ENCODE results near the gene SEL1L3.

The SEL1L3 gene

DNA sequence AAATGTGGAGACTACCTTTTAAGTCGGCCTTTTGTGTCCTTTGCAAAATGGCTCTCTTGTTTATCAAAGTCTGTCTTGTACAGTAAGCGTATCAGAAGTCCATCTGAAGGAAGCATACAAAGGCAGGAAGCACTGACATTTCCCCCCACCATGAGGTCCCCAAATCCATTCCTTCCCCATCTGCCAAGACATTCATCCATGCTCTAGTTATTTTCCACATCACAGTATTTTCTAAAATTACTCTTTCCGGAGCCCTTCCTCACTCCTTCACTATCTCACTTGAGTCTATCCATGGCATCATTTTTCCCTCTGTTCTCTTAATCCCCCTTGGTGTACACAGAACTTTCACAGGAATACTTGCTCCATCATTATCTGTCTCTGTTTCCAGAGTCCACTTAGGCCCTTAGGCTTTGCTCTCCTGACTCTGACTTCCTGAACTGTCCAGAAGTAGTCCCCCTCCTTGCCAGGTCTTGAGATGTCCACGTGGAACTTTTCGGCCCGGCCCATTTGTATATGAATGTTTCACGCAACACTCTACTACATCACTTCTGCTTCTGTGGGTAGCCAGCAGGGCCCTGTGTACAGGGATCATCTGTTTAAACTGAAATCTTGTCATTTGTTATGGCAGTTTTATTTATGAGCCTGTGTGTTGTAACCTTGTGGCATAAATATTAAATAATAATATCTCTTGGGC lies 2.1 kb downstream of the SEL1L3 start (continued):
- no peak for TF ChIP-seq ZBTB11 (tag by site-specific recombination; conservative IDR thresholded peaks at IDR 0.05; ENCODE audit: low read depth)

DNA sequence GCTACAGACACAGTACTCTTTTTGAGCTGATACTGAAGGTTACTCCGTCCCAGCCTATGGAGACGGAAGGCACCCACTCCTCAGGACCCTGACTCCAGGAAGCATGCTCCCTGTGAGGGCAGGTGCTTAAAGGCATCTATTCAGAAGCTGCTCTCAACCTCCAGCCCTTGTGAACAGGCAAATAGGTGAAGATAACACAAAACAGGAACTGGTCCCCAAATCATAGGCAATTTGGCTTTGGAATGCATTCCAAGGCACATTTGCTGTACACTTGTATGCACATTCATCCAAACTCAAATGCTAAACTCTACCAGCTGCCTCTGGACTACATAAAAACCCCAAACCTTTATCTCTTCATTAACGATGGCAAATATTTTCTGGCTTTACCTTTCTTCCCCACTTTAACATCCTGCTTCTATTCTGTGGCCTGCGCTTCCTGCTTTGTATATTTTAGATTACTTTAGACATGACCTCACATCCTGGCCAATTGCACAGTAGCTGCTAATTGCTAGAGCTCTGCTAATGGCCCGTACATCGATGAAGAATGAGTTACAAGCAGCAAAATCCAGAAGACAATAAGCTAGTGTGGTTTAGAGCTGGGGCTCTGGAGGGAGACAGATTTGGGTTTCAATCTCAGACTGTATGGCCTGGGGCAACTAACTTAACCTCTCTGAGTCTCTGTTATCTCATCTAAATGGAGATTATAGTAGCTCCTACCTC lies 3.2 kb downstream of the SEL1L3 start:
- TF ChIP-seq MEIS1 (CRISPR knock-in tag; IDR thresholded peaks at IDR 0.05; ENCODE audit: borderline replicate concordance) (no peak), ZNF629 (tag by site-specific recombination; IDR thresholded peaks at IDR 0.05) (peak; percentile 66), ZBTB17 (tag by site-specific recombination; IDR thresholded peaks at IDR 0.05) (0 out of 2 replicates have a peak, but pooled peaks have one; percentile 18), ZNF664 (tag by site-specific recombination; IDR thresholded peaks at IDR 0.05) (peak; percentile 91), OSR2 (tag by site-specific recombination; IDR thresholded peaks at IDR 0.05) (peak; percentile 64), GFI1B (tag by site-specific recombination; IDR thresholded peaks at IDR 0.05) (0 out of 2 replicates have a peak, but pooled peaks have one; percentile 16)
- ChIA-PET POLR2A (interaction anchor here (1.6 kb wide), 1 partner anchor 55 kb away, joined by 5 read pairs; the partner anchor contains the start of gene SMIM20), CTCF (no interaction called here)
- no peaks in the 10 kb centered on the region for H3K9me3 ChIP-seq (ENCODE audit: control insufficient read depth, insufficient read depth, low read depth, low read length)
- H3K27ac ChIP-seq (ENCODE audit: extremely low read depth, low read depth, low read length) = no peak overlapping the region
- no peaks in the 10 kb centered on the region for H3K4me1 ChIP-seq (ENCODE audit: control insufficient read depth, insufficient read depth, low read length)
- no peaks in the 10 kb centered on the region for H3K36me3 ChIP-seq (ENCODE audit: control insufficient read depth in 2 of 2, insufficient read depth in 1 of 2, low read length in 2 of 2)
- H3K4me3 ChIP-seq (ENCODE audit: low read depth, low read length) = no peak overlapping the region

DNA sequence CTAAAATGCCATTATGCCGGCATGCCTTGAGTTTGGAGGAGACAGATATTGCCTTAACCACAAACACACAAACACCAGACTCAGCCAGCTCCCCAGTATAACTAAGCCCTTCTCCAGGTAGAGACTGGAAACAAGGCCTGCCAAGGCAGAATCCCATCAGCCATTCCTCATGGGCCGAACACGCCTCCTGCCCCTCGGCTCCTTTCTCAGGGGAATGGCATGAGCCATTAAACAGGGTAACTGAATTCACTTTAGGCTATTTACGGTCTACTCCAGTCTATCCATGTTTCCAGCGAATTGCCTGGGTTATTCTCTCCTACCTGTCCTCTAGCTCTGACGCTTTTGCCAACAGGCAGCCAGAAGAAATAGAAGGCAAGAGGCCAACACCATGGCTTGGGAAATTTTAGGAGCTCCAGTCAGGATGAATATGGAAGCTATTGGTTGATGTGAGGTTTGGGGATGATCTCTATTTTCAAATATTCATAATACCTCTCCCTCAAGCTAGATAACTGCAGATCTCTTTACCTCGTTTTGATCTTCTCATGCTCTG lies 4.9 kb downstream of the SEL1L3 start:
- Histone ChIP-seq H3K27ac (ENCODE audit: extremely low read depth, low read depth, low read length) (no peak overlapping the region), H3K4me1 (ENCODE audit: control insufficient read depth, insufficient read depth, low read length) (no peaks in the 10 kb centered on the region), H3K9me3 (ENCODE audit: control insufficient read depth, insufficient read depth, low read depth, low read length) (no peaks in the 10 kb centered on the region), H3K4me3 (ENCODE audit: low read depth, low read length) (no peak overlapping the region), H3K36me3 (ENCODE audit: control insufficient read depth in 2 of 2, insufficient read depth in 1 of 2, low read length in 2 of 2) (no peaks in the 10 kb centered on the region)
- TF ChIP-seq ZNF670 (tag by site-specific recombination; IDR thresholded peaks at IDR 0.05; ENCODE audit: low read depth) (no peak), ZNF354C (tag by site-specific recombination; IDR thresholded peaks at IDR 0.05; ENCODE audit: borderline replicate concordance, low read depth) (no peak), ZNF266 (tag by site-specific recombination; IDR thresholded peaks at IDR 0.05; ENCODE audit: low read depth) (no peak), SP2 (tag by site-specific recombination; IDR thresholded peaks at IDR 0.05) (no peak), ZNF223 (tag by site-specific recombination; IDR thresholded peaks at IDR 0.05) (no peak), ZNF830 (tag by site-specific recombination; IDR thresholded peaks at IDR 0.05; ENCODE audit: low read depth) (no peak), ZNF48 (tag by site-specific recombination; IDR thresholded peaks at IDR 0.05) (no peak)
- TF ChIP-seq, protein P1, sequence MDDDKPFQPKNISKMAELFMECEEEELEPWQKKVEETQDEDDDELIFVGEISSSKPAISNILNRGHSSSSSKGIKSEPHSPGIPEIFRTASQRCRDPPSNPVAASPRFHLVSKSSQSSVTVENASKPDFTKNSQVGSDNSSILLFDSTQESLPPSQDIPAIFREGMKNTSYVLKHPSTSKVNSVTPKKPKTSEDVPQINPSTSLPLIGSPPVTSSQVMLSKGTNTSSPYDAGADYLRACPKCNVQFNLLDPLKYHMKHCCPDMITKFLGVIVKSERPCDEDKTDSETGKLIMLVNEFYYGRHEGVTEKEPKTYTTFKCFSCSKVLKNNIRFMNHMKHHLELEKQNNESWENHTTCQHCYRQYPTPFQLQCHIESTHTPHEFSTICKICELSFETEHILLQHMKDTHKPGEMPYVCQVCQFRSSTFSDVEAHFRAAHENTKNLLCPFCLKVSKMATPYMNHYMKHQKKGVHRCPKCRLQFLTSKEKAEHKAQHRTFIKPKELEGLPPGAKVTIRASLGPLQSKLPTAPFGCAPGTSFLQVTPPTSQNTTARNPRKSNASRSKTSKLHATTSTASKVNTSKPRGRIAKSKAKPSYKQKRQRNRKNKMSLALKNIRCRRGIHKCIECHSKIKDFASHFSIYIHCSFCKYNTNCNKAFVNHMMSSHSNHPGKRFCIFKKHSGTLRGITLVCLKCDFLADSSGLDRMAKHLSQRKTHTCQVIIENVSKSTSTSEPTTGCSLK (tag by site-specific recombination; IDR thresholded peaks at IDR 0.05) = no peak
- POLR2A ChIA-PET = no interaction called here
- CTCF ChIA-PET = interaction anchor here (0.5 to 0.8 kb wide), 3 partner anchors 62 to 418 kb away, joined by 3 read pairs; no protein-coding TSS in a partner anchor
